Measurements from ENCODE around the gene YIF1A. TPM values are rescaled to one million over a fixed set of nuclear protein-coding genes. Genes with fewer than 3 reads are reported as not detected.

Gene YIF1A
- total RNA-seq, 1 experiment from 2014 or later = 54.7 TPM

GRCh38 chr11:66268952-66269905, 19.7 kb downstream of the YIF1A start:
- no peaks in the 10 kb centered on the region for H3K27me3 ChIP-seq (ENCODE audit: insufficient read depth, low read length)
- peak overlapping the region; percentile 85 for H3K9ac ChIP-seq (ENCODE audit: low read length)
- no peak overlapping the region for H2AFZ ChIP-seq (ENCODE audit: low read depth, low read length, poor library complexity, severe bottlenecking)
- ATAC-seq (no peak), DNase-seq (ENCODE audit: low read depth, low spot score) (no peak)
- ChIA-PET POLR2A (interaction anchor here (1.0 to 2.3 kb wide), 3 partner anchors 15 to 20 kb away, joined by 5 to 8 read pairs (median 6); partner anchors contain the start of gene YIF1A), RAD21 (ENCODE audit: low non-redundant PET in 1 of 2, low total read pairs in 2 of 2, uncharacterized antibody in 2 of 2, unreplicated experiment in 2 of 2) (no interaction called here), CTCF (interaction anchor here (1.4 to 2.3 kb wide), 2 partner anchors 47 to 117 kb away, joined by 4 to 8 read pairs; no protein-coding TSS in a partner anchor)
- peak overlapping the region; percentile 93 to 99 for H3K4me3 ChIP-seq (replicated peaks in 1 of 2; ENCODE audit: low read depth in 1 of 2, low read length in 2 of 2)
- no peaks in the 10 kb centered on the region for H4K20me1 ChIP-seq (ENCODE audit: insufficient read depth)
- peaks cover 31% of the 10 kb centered on the region for H3K79me2 ChIP-seq (ENCODE audit: insufficient read depth, low read length)
- TF ChIP-seq MAX (IDR thresholded peaks at IDR 0.05) = no peak
- no peak for TF ChIP-seq SP1 (IDR thresholded peaks at IDR 0.05; ENCODE audit: low read depth)
- no peak for TF ChIP-seq JUND (IDR thresholded peaks at IDR 0.05)
- peak; percentile 28; the same call in 1 of the 2 replicates for TF ChIP-seq ZFX (IDR thresholded peaks at IDR 0.05)
- no peak for TF ChIP-seq CBX3 (IDR thresholded peaks at IDR 0.05; ENCODE audit: low read depth)
- peak in 1 of 3 experiments; percentile 15; a peak in 2 of 6 replicates for TF ChIP-seq CTCF (IDR thresholded peaks at IDR 0.05 in 2 of 3, conservative IDR thresholded peaks at IDR 0.05 in 1 of 3; ENCODE audit: borderline replicate concordance in 1 of 3, insufficient read depth in 1 of 3, low read depth in 2 of 3, low read length in 2 of 3)
- no peak for TF ChIP-seq YY1 (IDR thresholded peaks at IDR 0.05; ENCODE audit: extremely low read depth, insufficient replicate concordance, low read depth, low read length)
- TF ChIP-seq TCF7L2 (IDR thresholded peaks at IDR 0.05; ENCODE audit: borderline replicate concordance, extremely low read depth, insufficient read depth, insufficient read length) = no peak
- TF ChIP-seq POLR2AphosphoS5 (IDR thresholded peaks at IDR 0.05; ENCODE audit: low read depth, low read length) = no peak
- peaks cover 6 to 26% of the 10 kb centered on the region in 2 experiments for H3K4me1 ChIP-seq (ENCODE audit: control insufficient read depth in 1 of 2, insufficient read depth in 2 of 2, low read length in 2 of 2)
- H3K9me2 ChIP-seq (ENCODE audit: insufficient read depth) = no peaks in the 10 kb centered on the region
- intact Hi-C loops (cut with micrococcal nuclease) = no loop called here
- H3K36me3 ChIP-seq (ENCODE audit: control insufficient read depth in 1 of 2, insufficient read depth in 2 of 2, low read length in 2 of 2) = peaks cover 17 to 21% of the 10 kb centered on the region in 2 experiments; a peak in 3 of 4 replicates
- H3K27ac ChIP-seq (ENCODE audit: low read depth, low read length) = peak overlapping the region; percentile 69
- BruUV-seq (replicated peaks) = TSS peak; percentile 46
- no peaks in the 10 kb centered on the region for H3K9me3 ChIP-seq (ENCODE audit: control insufficient read depth in 1 of 2, insufficient read depth in 1 of 2, low read depth in 1 of 2, low read length in 2 of 2)
- H3K4me2 ChIP-seq (ENCODE audit: low read length) = peak overlapping the region; percentile 70

Data from HCT116 (cell line).